ENCODE measurements around the gene HOXB5.
A peak's percentile ranks its signal among the peaks of the same experiment; 100 is the strongest.

The HOXB5 gene

GRCh38 chr17:48629411-48629759 is 35.8 kb upstream of the HOXB5 start:
- no peak for DNase-seq (ENCODE audit: low spot score)

GRCh38 chr17:48628649-48629410 is 35.3 kb upstream of the HOXB5 start:
- DNase-seq (ENCODE audit: low spot score) = no peak

GRCh38 chr17:48627623-48628521 is 34.3 kb upstream of the HOXB5 start:
- no peak for DNase-seq (ENCODE audit: low spot score)

GRCh38 chr17:48627118-48627597 is 33.6 kb upstream of the HOXB5 start:
- DNase-seq (ENCODE audit: low spot score) = no peak

GRCh38 chr17:48626245-48627117 is 32.9 kb upstream of the HOXB5 start, which contains the start of gene HOXB9:
Gene HOXB9, minus strand, starts transcription at chr17:48626358. Its CDS starts 89 bp downstream, at chr17:48626269.
- DNase-seq (ENCODE audit: low spot score) = no peak

- peak; percentile 62 for DNase-seq (ENCODE audit: low spot score)
These were observed 32.1 kb upstream of the HOXB5 start for GRCh38 chr17:48625495-48626244.

- peak; percentile 68 for DNase-seq (ENCODE audit: low spot score)
These were observed 31.2 kb upstream of the HOXB5 start for GRCh38 chr17:48624544-48625494.

- DNase-seq (ENCODE audit: low spot score) = no peak
These were observed 30.5 kb upstream of the HOXB5 start for GRCh38 chr17:48624118-48624517.

GRCh38 chr17:48623583-48623982 is 30.0 kb upstream of the HOXB5 start:
- no peak for DNase-seq (ENCODE audit: low spot score)

- DNase-seq (ENCODE audit: low spot score) = no peak
These were observed 29.3 kb upstream of the HOXB5 start for GRCh38 chr17:48622857-48623256.

- no peak for DNase-seq (ENCODE audit: low spot score)
These were observed 28.1 kb upstream of the HOXB5 start for GRCh38 chr17:48621410-48622392.

GRCh38 chr17:48620461-48621139 is 27.0 kb upstream of the HOXB5 start:
- DNase-seq (ENCODE audit: low spot score) = no peak

GRCh38 chr17:48619826-48620449 is 26.4 kb upstream of the HOXB5 start:
- no peak for DNase-seq (ENCODE audit: low spot score)

GRCh38 chr17:48618256-48618896 is 24.8 kb upstream of the HOXB5 start:
- DNase-seq (ENCODE audit: low spot score) = peak; percentile 97

- no peak for DNase-seq (ENCODE audit: low spot score)
These were observed 24.1 kb upstream of the HOXB5 start for GRCh38 chr17:48617471-48618255.

- DNase-seq (ENCODE audit: low spot score) = no peak
These were observed 23.3 kb upstream of the HOXB5 start for GRCh38 chr17:48616717-48617470.
